Lung (tissue), 12 donors: ENCODE measurements around the gene MLH1. TPM values are rescaled to one million over a fixed set of nuclear protein-coding genes. Genes with fewer than 3 reads are reported as not detected.

Source experiments
- ATAC-seq: fragments of 200-7000 bp; cut with Tn5 transposase; one replicate; pipeline ENCODE4 v1.9.1; 2020; ENCODE audit warnings: moderate number of reproducible peaks; ENCODE audit not compliant: insufficient read depth, low FRiP score
- DNase-seq, 3 donors: peaks; one replicate each; pipeline ENCODE4 v3.0.0-alpha.2; 2013 to 2017
- H3K27ac ChIP-seq, 2 donors: one replicate each; pipeline ENCODE4 v1.5.1; 2013; ENCODE audit warnings: mild to moderate bottlenecking in 2 of 2, moderate library complexity in 2 of 2, control low read depth in 1 of 2, inconsistent platforms in 1 of 2, low read depth in 1 of 2, low read length in 1 of 2
- H3K27me3 ChIP-seq, 3 donors: one replicate each; pipeline ENCODE4 v1.5.1; 2013; ENCODE audit warnings: low read length in 2 of 3; ENCODE audit not compliant: control insufficient read depth in 3 of 3, insufficient read depth in 3 of 3
- H3K36me3 ChIP-seq, 4 donors: one replicate each; pipeline ENCODE4 v1.5.1; 2013; ENCODE audit warnings: low read length in 4 of 4, mild to moderate bottlenecking in 1 of 4, moderate library complexity in 1 of 4; ENCODE audit not compliant: control insufficient read depth in 4 of 4, insufficient read depth in 4 of 4
- H3K4me1 ChIP-seq, 5 donors: one replicate each; pipeline ENCODE4 v1.5.1; 2013; ENCODE audit warnings: low read length in 5 of 5, mild to moderate bottlenecking in 2 of 5, moderate library complexity in 1 of 5; ENCODE audit not compliant: control insufficient read depth in 5 of 5, insufficient read depth in 5 of 5
- H3K4me3 ChIP-seq: one replicate; pipeline ENCODE4 v1.5.1; 2013; ENCODE audit warnings: mild to moderate bottlenecking, control low read depth, moderate library complexity
- H3K9ac ChIP-seq, 2 donors: one replicate each; pipeline ENCODE4 v1.5.1; 2013; ENCODE audit warnings: low read length in 2 of 2, control low read depth in 1 of 2; ENCODE audit not compliant: insufficient read depth in 1 of 2
- H3K9me3 ChIP-seq, 4 donors: one replicate each; pipeline ENCODE4 v1.5.1; 2013; ENCODE audit warnings: low read length in 3 of 4, mild to moderate bottlenecking in 1 of 4, moderate library complexity in 1 of 4; ENCODE audit not compliant: control insufficient read depth in 4 of 4, insufficient read depth in 3 of 4
- CTCF ChIP-seq: IDR thresholded peaks from 2 replicates; pipeline ENCODE4 v1.5.1; 2012; ENCODE audit warnings: mild to moderate bottlenecking; ENCODE audit errors: control extremely low read depth, extremely low read depth
- WGBS, 2 donors: extraction: QIAGEN DNeasy Blood & Tissue Kit; methylation state at CpG; one replicate each; pipeline ENCODE4 v1.1.7; 2013; 5-methylcytosine and 5-hydroxymethylcytosine counted together
- polyA plus RNA-seq, 2 donors: library from polyadenylated mRNA; stranded (reverse); fragments of 200-250 nt; gene quantifications; one replicate each; pipeline ENCODE4 v1.2.1, GENCODE V29; 2013
- total RNA-seq, 2 donors: library from RNA; depleted of rRNA in 1 of 2; stranded (reverse); fragments of >200 nt in 1 of 2; gene quantifications; one replicate each; pipeline ENCODE4 v1.2.1, GENCODE V29; 2014 to 2021
- donor health status: control.
- donor health status: control.
- donor health status: Bipolar disorder and iron deficiency.
- donor health status: healthy.
- donor health status: DM: yes; HTN: yes; CAD: no.

Gene MLH1
- total and polyA plus RNA-seq, 4 donors: 14.3 to 66.4 (median 29.8) TPM

GRCh38 chr3:36956155-36956554, 37.2 kb upstream of the MLH1 start:
- no peak for DNase-seq
- 88 to 89% methylated on average over 3 of the region's 3 CpGs for WGBS, 2 donors
- no peaks in the 10 kb centered on the region for H3K27me3 ChIP-seq

GRCh38 chr3:36957063-36957462, 36.3 kb upstream of the MLH1 start:
- ATAC-seq (no peak), DNase-seq (no peak)
- peaks cover 0 to 7% (median 3%) of the 10 kb centered on the region in 5 donors for H3K4me1 ChIP-seq
- no peak overlapping the region for H3K9ac ChIP-seq
- H3K27ac ChIP-seq: no peak overlapping the region
- H3K4me3 ChIP-seq: no peak overlapping the region
- no peaks in the 10 kb centered on the region for H3K9me3 ChIP-seq
- no peak for TF ChIP-seq CTCF
- no peaks in the 10 kb centered on the region for H3K36me3 ChIP-seq
- WGBS, 2 donors: 90 to 96% methylated on average over 1 of the region's 1 CpG
- no peaks in the 10 kb centered on the region for H3K27me3 ChIP-seq

More at GRCh38 chr3:36956155-36956554, 37.2 kb upstream of the MLH1 start:
- TF ChIP-seq CTCF: no peak
- H3K4me1 ChIP-seq: peaks cover 0 to 7% (median 3%) of the 10 kb centered on the region in 5 donors
- H3K36me3 ChIP-seq: no peaks in the 10 kb centered on the region
- H3K9me3 ChIP-seq: no peaks in the 10 kb centered on the region
- H3K27ac ChIP-seq: no peak overlapping the region
- ATAC-seq: no peak
- no peak overlapping the region for H3K9ac ChIP-seq
- H3K4me3 ChIP-seq: no peak overlapping the region

GRCh38 chr3:36957862-36958686, 35.2 kb upstream of the MLH1 start:
- H3K9me3 ChIP-seq: no peaks in the 10 kb centered on the region
- ATAC-seq: no peak
- H3K27me3 ChIP-seq: no peaks in the 10 kb centered on the region
- H3K9ac ChIP-seq: no peak overlapping the region
- H3K4me1 ChIP-seq: peaks cover 0 to 7% (median 3%) of the 10 kb centered on the region in 5 donors
- no peak for TF ChIP-seq CTCF
- DNase-seq: no peak
- peak overlapping the region in 1 of 2 donors; percentile 1 for H3K27ac ChIP-seq
- no peak overlapping the region for H3K4me3 ChIP-seq
- no peaks in the 10 kb centered on the region for H3K36me3 ChIP-seq
- 48 to 54% methylated on average over 3 of the region's 3 CpGs for WGBS, 2 donors
